22Rv1 (cell line): ENCODE results near the gene GOLPH3L.
A peak's percentile ranks its signal among the peaks of the same experiment; 100 is the strongest.

Experiments used
- H3K27ac ChIP-seq: fragments of 450-650 bp; 2 replicates; pipeline ENCODE4 v1.5.1; 2017
- ZFX ChIP-seq: fragments of 450-650 bp; IDR thresholded peaks from 2 replicates; pipeline ENCODE4 v1.6.1; 2017; ENCODE audit warnings: antibody characterized with exemption, borderline replicate concordance
- TF ChIP-seq, protein P1 (sequence below): fragments of 450-650 bp; IDR thresholded peaks from 2 replicates; pipeline ENCODE4 v1.5.1; 2017; ENCODE audit warnings: mild to moderate bottlenecking

The GOLPH3L gene

DNA sequence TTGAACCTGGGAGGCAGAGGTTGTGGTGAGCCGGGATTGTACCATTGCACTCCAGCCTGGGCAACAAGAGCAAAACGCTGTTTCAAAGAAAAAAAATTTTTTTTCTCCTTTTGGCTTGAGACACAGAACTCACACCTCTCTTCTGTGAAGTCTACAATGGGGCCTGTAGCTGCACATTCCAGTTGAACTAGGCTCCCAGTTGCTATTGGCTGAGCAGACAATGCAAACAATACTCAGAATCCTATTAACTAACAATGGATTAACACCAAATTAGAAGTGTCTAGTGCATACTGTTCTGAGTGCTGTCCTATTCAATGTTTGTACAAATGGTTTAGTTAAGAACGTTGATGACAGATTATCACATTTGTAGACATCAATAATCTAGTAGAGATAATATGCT, 100.0 kb downstream of the GOLPH3L start:
- 0 out of 2 replicates have a peak overlapping the region, but pooled peaks have one; percentile 0 for H3K27ac ChIP-seq
- no peak for TF ChIP-seq ZFX
- TF ChIP-seq, protein P1, sequence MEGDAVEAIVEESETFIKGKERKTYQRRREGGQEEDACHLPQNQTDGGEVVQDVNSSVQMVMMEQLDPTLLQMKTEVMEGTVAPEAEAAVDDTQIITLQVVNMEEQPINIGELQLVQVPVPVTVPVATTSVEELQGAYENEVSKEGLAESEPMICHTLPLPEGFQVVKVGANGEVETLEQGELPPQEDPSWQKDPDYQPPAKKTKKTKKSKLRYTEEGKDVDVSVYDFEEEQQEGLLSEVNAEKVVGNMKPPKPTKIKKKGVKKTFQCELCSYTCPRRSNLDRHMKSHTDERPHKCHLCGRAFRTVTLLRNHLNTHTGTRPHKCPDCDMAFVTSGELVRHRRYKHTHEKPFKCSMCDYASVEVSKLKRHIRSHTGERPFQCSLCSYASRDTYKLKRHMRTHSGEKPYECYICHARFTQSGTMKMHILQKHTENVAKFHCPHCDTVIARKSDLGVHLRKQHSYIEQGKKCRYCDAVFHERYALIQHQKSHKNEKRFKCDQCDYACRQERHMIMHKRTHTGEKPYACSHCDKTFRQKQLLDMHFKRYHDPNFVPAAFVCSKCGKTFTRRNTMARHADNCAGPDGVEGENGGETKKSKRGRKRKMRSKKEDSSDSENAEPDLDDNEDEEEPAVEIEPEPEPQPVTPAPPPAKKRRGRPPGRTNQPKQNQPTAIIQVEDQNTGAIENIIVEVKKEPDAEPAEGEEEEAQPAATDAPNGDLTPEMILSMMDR, result no peak
